ENCODE results near the gene GATAD2B. TPM values are rescaled to one million over a fixed set of nuclear protein-coding genes. Genes with fewer than 3 reads are reported as not detected.

The GATAD2B gene
- total RNA-seq, 4 donors from 2014 or later = 20.1 to 28.8 (median 21.5) TPM

- Histone ChIP-seq H3K27me3 (no peaks in the 10 kb centered on the region), H3K36me3 (peaks cover 5 to 9% of the 10 kb centered on the region in 2 donors), H3K9me3 (no peaks in the 10 kb centered on the region), H3K4me1 (peaks cover 31 to 39% of the 10 kb centered on the region in 2 donors), H3K4me3 (replicated peaks in 1 of 3) (peak overlapping the region; percentile 65 to 89 (median 83)), H3K27ac (peak overlapping the region; percentile 78 to 88 (median 84))
- DNase-seq = peak; percentile 5 to 30
- 0 to 1% methylated on average over 13 of the region's 13 CpGs for WGBS, 2 donors
- TF ChIP-seq CTCF (IDR thresholded peaks at IDR 0.05) = no peak
- TF ChIP-seq POLR2A (IDR thresholded peaks at IDR 0.05) = no peak
- intact Hi-C loops (cut with DNase I) = no loop called here
Observed at GRCh38 chr1:153957744-153958110, 35.0 kb upstream of the GATAD2B start.

- Histone ChIP-seq H3K9me3 (no peaks in the 10 kb centered on the region), H3K4me3 (replicated peaks in 1 of 3) (peak overlapping the region in 2 of 3 donors; percentile 65 to 83), H3K27ac (peak overlapping the region; percentile 78 to 88 (median 84)), H3K4me1 (peaks cover 26 to 35% of the 10 kb centered on the region in 2 donors), H3K36me3 (peaks cover 11 to 15% of the 10 kb centered on the region in 2 donors), H3K27me3 (no peaks in the 10 kb centered on the region)
- TF ChIP-seq POLR2A (IDR thresholded peaks at IDR 0.05) = no peak
- TF ChIP-seq CTCF (IDR thresholded peaks at IDR 0.05) = no peak
- WGBS, 2 donors = 33 to 38% methylated on average over 6 of the region's 6 CpGs
- no peak for DNase-seq
- intact Hi-C loops (cut with DNase I) = no loop called here
Observed at GRCh38 chr1:153956997-153957715, 34.4 kb upstream of the GATAD2B start.

GRCh38 chr1:153954826-153955225 is 32.1 kb upstream of the GATAD2B start:
- H3K4me1 ChIP-seq = peaks cover 20 to 26% of the 10 kb centered on the region in 2 donors
- no peak for TF ChIP-seq CTCF (IDR thresholded peaks at IDR 0.05)
- TF ChIP-seq POLR2A (IDR thresholded peaks at IDR 0.05) = no peak
- H3K9me3 ChIP-seq = no peaks in the 10 kb centered on the region
- H3K36me3 ChIP-seq = peaks cover 27% of the 10 kb centered on the region in 2 donors
- intact Hi-C loops (cut with DNase I) = no loop called here
- H3K4me3 ChIP-seq (replicated peaks in 1 of 3) = no peak overlapping the region
- no peaks in the 10 kb centered on the region for H3K27me3 ChIP-seq
- DNase-seq = no peak
- WGBS, 2 donors = 95 to 97% methylated on average over 8 to 10 of the region's 10 CpGs
- H3K27ac ChIP-seq = no peak overlapping the region

GRCh38 chr1:153953859-153954365 is 31.1 kb upstream of the GATAD2B start:
- Histone ChIP-seq H3K4me3 (replicated peaks in 1 of 3) (no peak overlapping the region), H3K27ac (no peak overlapping the region), H3K36me3 (peaks cover 29 to 30% of the 10 kb centered on the region in 2 donors), H3K4me1 (peaks cover 17 to 21% of the 10 kb centered on the region in 2 donors), H3K9me3 (no peaks in the 10 kb centered on the region), H3K27me3 (no peaks in the 10 kb centered on the region)
- DNase-seq = no peak
- intact Hi-C loops (cut with DNase I) = no loop called here
- 78 to 87% methylated on average over 4 of the region's 4 CpGs for WGBS, 2 donors
- TF ChIP-seq POLR2A (IDR thresholded peaks at IDR 0.05) (no peak), CTCF (IDR thresholded peaks at IDR 0.05) (no peak)

GRCh38 chr1:153951801-153952200 is 29.0 kb upstream of the GATAD2B start:
- no peaks in the 10 kb centered on the region for H3K9me3 ChIP-seq
- TF ChIP-seq CTCF (IDR thresholded peaks at IDR 0.05) (no peak), POLR2A (IDR thresholded peaks at IDR 0.05) (no peak)
- no peaks in the 10 kb centered on the region for H3K27me3 ChIP-seq
- WGBS, 2 donors = 86 to 92% methylated on average over 2 of the region's 2 CpGs
- peaks cover 41 to 44% of the 10 kb centered on the region in 2 donors for H3K36me3 ChIP-seq
- intact Hi-C loops (cut with DNase I) = no loop called here
- peaks cover 6 to 16% of the 10 kb centered on the region in 2 donors for H3K4me1 ChIP-seq
- no peak overlapping the region for H3K27ac ChIP-seq
- no peak for DNase-seq
- no peak overlapping the region for H3K4me3 ChIP-seq (replicated peaks in 1 of 3)

Measured in thyroid gland (tissue), 4 donors.